Activated CD4-positive, CD25-positive, alpha-beta regulatory T cell treated with anti-CD3 and anti-CD28 coated beads, Interleukin-2, amount 50 U/mL, for 72 hours (primary cell): ENCODE measurements around the gene DUS2.
A peak's percentile ranks its signal among the peaks of the same experiment; 100 is the strongest.
"Not testable (repeated sequence)": the region's sequence is repeated elsewhere in the genome, so short reads cannot be mapped to it uniquely, and the experiment has no call there.

Source experiments
- DNase-seq: peaks from one replicate; pipeline ENCODE4 v3.0.0; 2021

The DUS2 gene

GRCh38 chr16:68078701-68079375, 55.8 kb downstream of the DUS2 start:
- no peak for DNase-seq

- DNase-seq, result no peak
Observed at GRCh38 chr16:68079376-68079625, 56.2 kb downstream of the DUS2 start.

GRCh38 chr16:68079626-68080344, 56.7 kb downstream of the DUS2 start:
- DNase-seq, result peak; percentile 73

GRCh38 chr16:68081861-68082628, 59.0 kb downstream of the DUS2 start:
- DNase-seq, result no peak

- no peak for DNase-seq
Observed at GRCh38 chr16:68082629-68083238, 59.6 kb downstream of the DUS2 start.

- no peak for DNase-seq
Observed at GRCh38 chr16:68083239-68083781, 60.2 kb downstream of the DUS2 start.

GRCh38 chr16:68083861-68084503, 60.9 kb downstream of the DUS2 start:
- DNase-seq, result no peak

- peak; percentile 86 for DNase-seq
Observed at GRCh38 chr16:68084504-68085258, 61.6 kb downstream of the DUS2 start.

- DNase-seq, result peak; percentile 98
Observed at GRCh38 chr16:68085259-68086071, 62.4 kb downstream of the DUS2 start, which contains the start of gene NFATC3. Gene NFATC3 (plus strand): TSS chr16:68085370. CDS start chr16:68085682, 312 bp downstream.

- no peak for DNase-seq
Observed at GRCh38 chr16:68086336-68086841, 63.3 kb downstream of the DUS2 start.

- no peak for DNase-seq
Observed at GRCh38 chr16:68086860-68087268, 63.8 kb downstream of the DUS2 start.

- no peak for DNase-seq
Observed at GRCh38 chr16:68087688-68088087, 64.6 kb downstream of the DUS2 start.

- DNase-seq, result no peak
Observed at GRCh38 chr16:68088130-68088972, 65.3 kb downstream of the DUS2 start.

- DNase-seq, result no peak
Observed at GRCh38 chr16:68089067-68089466, 66.0 kb downstream of the DUS2 start.

- DNase-seq, result no peak
Observed at GRCh38 chr16:68090130-68090529, 67.0 kb downstream of the DUS2 start.

GRCh38 chr16:68090533-68090932, 67.4 kb downstream of the DUS2 start:
- no peak for DNase-seq

- DNase-seq, result no peak
Observed at GRCh38 chr16:68091380-68092261, 68.5 kb downstream of the DUS2 start.

- DNase-seq, result not testable (repeated sequence)
Observed at GRCh38 chr16:68092275-68092674, 69.2 kb downstream of the DUS2 start.
